DMS53 treated with DMSO at 0.1 percent for 48 hours (cell line): ENCODE results near the gene DDX5.

Experiments used
- DNase-seq: peaks from one replicate; lab custom pipeline; 2025; ENCODE audit not compliant: unreplicated experiment; lab: John Stamatoyannopoulos, UW

Gene DDX5

DNA sequence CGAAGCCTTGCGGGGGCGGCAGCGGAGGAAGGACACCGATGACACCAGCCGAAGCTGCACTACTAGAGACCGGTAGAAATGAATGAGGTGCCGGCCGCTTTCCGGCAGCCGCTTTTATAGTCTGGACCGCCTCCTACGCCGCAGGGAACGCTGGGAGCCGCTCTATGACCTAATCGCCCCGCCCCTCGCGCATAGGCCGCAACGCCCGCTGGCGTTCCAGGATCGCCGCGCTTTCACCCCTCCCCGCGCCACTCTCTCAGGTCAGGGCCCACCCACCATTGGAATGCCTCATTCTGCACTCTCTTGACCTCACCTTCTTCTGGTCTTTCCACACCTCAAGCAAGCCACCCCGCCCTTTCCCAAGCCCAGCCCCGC lies at the start of gene DDX5:
TSS of gene DDX5 (minus strand) at position 89 of the 375 bp plus-strand sequence. CDS start 170 bp downstream, outside the sequence.
- peak; percentile 88 for DNase-seq

DNA sequence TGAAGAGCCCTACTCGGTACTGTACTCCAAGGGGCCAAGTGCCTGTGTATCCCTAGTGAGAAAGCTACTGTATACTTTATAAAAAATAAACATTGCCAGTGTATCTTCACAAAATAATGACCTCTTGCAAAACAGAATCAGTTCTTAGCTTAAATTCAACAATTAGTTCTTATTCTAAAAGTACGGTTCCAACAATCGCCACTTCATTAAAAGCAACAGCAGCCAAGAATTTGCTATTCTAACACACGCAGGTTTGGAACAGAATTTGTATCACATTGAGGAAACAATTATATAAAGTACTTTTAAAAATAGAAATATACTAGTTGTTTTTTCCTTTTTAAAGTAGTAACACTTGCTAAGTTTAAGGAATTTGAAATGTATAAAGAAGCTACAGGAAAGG lies 49.2 kb upstream of the DDX5 start:
- no peak for DNase-seq

DNA sequence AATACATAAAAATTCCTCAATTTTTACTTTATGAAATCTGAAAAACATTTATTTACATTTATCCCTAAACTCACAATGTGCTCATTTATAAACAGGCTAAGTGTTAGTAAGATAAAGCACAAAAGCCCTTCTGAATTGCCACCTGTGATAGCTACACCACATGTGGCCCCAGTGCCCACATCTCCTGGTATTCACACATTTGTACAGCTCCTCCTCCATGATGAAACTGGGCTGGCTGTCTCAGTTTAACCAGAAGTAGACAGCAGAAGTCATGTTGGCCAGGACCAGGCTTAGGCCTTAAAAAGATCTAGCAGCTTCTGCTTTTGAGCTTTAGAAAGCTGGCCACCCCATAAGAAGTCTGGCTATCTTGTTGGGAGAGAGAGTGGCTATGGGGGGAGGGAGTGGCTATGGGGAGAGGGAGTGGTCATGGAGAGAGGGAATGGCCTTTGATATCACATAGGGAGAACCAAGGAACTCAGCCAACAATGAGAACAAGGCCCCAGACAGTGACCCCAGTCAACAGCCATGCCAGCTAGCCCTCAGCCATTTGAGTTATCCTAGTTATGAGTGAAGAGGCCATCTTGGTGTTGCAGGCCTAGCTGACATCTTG lies 48.0 kb upstream of the DDX5 start:
- DNase-seq, result no peak

DNA sequence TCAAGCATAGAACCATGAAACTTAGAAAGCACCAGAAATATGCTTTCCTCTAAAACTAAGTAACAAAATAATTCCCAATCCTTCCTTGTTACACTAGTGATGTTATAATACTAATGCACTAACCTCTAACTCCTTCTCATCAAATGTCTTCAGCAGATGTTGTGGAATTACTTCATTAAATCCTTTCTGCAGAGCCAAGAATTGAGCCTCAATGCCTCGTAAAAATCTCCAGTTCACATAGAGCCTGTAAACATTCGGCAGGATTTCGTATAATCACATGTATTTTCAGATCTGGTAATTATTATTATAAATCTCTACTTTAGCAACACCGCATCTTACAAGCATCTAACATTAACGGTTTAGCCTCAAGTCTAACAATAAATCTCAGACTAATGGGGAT lies 45.4 kb upstream of the DDX5 start:
- DNase-seq, result no peak

DNA sequence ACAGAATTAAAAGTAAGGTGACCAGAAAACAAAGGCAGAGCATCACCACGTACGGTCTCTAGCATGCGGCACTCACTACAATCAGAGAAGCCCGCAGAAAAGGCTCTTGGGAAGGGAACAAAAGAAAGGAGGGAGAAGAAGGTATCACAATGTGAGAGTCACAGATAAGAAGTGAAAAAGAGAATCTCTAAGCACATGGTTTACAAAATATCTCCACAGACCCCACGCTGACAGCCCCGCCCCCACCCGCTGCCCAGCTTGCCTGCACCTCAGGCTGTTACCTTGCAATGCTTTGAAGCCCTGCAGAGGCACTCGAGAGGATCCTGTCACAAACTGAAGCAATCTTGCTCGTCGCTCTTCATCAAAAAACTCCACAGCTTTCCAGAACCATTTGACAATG lies 41.2 kb upstream of the DDX5 start:
- DNase-seq, result no peak

DNA sequence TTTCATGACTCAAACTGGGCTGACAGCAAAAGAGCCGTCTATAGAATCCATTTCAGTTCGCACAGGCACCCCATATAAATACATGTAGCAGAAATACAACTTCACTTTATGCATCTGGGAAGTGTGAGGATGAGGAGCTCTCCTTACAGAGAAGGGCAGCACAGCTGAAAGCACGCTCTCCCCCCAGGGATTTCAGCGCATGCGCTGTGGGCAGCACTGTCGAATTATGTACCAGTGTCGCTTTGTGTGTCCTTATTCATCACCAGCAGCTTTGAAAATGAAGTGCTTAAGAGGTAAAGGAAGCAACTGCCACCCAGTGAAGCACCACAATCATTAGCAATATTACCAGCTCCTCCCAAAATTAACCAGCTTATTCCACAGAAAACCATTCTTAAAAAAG lies 40.6 kb upstream of the DDX5 start:
- no peak for DNase-seq

DNA sequence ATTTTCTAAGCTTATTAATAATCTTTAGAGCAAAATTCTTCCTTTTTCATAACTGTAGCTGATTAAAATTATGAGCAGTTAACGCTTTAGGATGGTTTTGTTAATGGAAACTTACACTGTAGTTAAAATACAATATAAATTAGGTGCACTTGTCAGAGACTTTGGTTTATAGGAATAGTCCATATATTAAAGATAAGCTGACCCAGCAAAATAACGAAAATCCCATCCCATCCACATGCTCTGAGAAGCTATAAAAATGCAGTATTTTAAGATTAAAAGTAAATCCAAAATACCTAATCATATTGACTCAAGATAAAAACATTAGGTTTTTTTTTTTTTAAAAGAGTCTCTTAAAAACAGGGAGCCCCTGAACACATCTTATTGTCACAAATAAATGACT lies 38.7 kb upstream of the DDX5 start:
- DNase-seq, result no peak

DNA sequence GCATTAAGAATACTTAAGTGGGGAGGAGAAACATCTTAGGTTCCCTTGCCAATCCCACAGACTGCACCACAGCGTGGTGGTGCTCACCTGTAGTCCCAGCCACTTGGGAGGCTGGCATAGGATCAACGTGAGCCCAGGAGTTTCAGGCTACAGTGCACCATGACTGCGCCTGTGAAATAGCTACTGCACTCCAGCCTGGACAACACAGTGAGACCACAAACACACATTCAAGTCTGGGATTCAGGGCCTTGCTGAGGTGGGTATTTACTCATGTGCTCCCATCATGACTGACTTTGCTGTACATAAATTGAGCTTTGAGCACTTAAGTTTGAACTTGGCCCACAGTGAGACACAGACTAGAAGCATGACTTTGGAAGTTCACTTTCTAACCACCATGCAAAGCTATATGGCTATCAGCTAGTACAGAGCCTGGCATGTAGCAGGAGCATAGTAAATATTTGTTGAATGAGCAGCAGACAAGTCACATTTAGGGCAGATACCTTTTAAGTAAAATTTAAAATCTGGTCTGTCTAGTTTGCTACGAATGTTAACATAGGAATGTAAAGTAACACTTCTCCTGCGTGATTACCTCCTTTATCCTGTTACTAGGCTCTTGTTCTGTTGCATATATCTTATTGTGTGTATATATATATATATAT lies 34.2 kb upstream of the DDX5 start:
- DNase-seq, result no peak

DNA sequence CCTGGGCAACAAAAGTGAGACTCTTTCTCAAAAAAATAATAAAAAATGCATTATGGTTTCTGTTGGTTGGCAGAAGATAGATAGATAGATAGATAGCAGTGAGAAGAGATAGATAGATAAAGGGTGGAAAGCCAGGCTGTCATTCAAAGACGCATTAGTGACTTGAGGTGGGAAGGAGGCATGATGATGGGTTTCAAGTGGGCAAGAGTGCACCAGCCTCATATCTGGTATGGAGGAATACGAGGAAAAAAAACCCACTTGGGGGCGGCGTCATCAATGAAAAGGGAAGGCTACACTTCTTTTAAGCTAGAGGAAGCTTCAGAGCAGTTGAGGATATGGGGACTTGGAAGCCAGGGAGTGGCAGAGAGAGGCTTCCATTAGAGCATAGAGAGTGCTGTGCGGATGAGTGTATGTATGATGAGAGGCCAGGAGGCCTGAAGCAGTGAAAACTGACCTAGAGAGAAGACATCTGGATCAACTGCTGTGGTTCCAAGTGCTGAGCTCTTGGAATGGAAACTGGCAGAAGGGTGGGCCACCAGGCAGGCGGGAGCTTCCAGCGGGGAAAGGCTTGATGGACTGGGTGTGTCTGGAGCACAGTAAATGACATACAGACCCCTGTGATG lies 32.5 kb upstream of the DDX5 start:
- DNase-seq, result no peak

DNA sequence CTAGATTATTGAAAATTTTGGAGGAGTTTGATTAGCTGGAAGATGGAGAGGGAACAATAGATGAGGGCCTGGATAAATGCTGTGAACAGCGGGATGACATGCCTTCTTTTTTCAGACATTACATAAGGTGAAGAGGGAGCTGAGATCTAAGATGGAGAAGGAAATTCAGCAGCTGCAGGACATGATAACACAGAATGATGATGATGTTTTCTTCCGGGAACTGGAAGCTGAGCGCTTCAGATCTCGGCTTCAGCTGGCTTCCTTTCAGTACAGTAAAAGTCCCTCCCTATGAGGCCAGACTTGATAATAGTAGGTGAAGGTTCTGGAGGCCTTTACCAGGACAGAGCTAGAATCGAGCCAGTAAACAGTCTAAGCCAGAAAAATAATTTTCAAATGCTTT lies 31.4 kb upstream of the DDX5 start:
- DNase-seq, result no peak

DNA sequence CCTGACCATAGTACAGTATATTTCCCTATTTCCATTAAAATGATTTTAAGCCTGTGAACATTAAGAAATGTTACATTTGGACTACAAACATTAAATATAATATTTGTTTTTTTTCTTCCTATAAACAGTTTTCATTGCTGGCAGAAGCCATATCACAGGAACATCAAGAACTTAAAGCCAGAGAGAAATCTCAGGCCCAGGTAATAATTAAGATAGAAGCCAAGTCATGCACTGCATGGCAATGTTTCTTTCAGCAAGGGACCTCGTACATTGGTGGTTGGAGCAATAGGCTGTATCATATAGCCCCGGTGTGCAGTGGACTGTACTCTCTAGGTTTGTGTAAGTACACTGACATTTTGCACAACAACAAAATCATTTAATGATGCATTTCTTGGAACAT lies 30.8 kb upstream of the DDX5 start:
- DNase-seq, result no peak

DNA sequence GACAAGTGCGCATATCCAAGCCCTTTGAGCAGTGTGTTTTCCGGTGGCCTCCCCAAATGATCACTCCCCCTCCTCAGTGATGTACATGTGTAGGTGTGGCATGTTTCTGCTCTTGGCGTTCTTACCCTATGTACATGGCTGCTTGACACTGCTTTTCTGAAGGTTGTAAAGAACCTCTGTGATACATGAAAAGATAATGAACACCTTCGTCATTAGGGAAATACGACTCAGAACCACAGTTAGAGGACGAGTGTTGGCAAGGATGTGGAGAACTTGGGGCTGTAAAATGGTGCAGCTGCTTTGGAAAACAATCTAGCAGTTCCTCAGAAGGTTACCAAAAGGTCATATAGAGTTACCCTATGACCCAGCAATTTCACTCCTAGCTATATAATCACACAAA lies 29.3 kb upstream of the DDX5 start:
- DNase-seq, result no peak

DNA sequence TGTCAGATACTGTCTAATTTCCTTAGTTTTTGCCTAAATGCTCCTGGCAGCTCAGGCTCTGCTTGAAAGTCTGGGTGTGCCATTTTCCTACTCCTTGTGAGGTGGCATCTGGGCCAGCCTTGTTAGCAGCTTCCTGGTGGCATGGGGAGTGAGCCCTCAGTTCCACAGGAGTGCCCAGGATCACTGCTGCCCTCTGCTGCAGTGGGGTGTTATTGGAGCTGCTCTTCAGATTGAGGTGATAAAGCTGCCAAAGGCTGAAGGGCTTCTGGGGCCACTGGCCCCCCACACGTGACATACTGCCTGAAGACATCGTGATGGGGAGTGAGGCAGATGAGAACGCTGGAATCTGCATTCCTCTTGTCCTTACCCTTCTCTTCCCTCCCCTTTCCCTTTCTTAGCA lies 28.1 kb upstream of the DDX5 start:
- DNase-seq, result no peak

DNA sequence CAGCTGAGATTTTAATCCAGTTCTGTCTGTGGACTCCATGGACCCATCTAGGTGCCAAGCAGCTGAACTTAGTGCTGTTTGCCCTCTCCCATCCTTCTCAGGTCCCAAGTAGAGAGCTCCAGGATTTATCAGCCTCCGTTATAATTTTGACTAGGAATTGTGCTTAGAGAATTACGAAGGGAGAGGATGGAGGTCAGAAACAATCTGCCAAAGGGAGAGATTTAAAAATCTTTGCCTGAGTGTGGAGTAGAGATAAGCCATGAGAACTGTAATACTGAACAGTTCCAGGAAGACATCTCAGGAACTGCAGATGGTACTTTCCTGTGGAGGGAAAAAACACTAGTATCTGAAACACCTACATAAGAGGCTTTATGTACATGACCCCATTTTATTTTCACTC lies 27.7 kb upstream of the DDX5 start:
- DNase-seq, result no peak

DNA sequence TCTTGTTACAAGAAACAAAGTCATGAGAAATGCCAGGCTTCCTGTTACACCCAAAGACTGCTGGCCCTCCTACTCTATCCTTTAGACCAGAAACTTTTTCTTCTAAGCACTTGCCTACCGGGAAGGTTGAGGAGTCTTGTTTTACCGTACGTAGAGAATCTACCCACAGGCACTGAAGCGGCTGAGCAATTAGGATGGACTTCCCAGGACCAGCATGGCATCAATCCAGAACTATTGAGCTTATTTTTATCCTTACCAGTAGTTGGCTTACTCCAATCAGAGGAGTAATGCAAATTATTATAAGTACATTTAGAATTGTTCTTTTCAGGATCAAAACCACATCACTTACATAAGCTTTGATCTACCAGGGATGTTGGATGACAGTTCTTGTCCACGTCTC lies 26.3 kb upstream of the DDX5 start:
- no peak for DNase-seq

DNA sequence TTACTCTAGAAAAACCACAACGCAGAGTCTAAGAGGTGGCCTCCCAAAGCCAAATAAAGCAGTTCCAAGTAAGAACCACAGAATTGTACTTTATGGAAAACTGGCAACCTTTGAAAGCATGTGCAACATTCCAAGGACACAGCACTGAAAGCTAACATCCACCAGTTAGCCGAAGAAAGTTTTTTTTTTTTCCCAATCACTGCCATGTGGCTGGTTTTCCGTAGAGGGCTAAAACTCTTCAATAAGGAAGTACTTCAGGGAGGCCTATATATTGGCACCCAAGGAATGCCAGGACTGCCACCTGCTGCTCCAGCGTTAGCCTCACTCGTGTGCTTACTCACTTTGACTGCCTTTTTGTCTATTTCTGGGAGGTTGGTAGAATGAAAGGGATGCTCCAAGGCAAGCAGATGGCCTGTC lies 25.9 kb upstream of the DDX5 start:
- no peak for DNase-seq

DNA sequence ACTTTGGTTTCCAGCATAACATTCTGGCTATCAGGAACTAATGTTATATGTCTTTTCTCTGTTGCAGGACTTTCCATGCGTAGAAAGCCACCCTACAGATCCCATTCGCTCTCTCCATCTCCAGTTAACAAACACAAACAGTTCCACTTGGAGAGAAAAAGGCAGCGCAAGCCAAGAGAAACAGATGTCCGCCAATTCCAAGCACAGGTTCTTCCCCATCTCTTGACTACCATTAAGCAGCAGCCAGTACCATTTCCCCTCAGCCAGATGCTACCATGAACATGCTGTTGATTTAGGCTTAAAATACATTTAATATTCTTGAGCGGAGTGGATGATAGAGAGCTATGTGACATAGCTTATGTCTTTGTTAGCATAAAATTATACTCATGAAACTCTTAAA lies 23.1 kb upstream of the DDX5 start:
- DNase-seq, result no peak

DNA sequence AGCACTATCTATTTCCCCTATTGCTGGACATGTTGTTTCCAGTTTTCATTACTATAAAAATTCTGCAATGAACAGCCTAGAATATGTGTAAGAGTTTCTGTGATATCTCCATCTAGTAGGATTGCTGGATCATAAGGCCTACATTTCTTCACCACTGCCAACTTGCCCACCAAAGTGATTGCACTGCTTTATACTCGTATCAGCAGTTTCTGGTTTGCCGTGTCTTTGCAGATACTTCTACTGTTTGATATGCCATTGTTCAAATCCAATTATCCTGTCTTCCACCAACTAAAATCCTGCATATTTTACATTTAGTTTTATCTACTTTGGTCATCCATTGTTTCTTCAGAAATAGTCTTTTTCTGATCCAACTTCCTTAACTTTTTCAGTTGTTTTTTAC lies 21.8 kb upstream of the DDX5 start:
- DNase-seq, result no peak

DNA sequence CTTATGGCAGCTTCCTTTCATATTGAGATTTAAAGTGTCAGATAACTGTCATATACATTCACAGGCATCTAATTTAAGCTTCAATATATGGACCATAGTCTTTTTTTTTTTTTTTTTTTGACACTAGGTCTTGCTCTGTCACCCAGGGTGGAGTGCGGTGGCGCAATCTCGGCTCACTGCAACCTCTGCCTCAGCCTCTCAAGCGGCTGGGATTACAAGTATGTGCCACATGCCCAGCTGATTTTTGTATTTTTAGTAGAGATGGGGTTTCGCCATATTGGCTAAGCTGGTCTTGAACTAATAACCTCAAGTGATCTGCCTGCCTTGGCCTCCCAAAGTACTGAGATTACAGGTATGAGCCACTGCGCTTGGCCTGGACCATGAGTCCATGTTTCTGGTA lies 14.3 kb upstream of the DDX5 start:
- no peak for DNase-seq

DNA sequence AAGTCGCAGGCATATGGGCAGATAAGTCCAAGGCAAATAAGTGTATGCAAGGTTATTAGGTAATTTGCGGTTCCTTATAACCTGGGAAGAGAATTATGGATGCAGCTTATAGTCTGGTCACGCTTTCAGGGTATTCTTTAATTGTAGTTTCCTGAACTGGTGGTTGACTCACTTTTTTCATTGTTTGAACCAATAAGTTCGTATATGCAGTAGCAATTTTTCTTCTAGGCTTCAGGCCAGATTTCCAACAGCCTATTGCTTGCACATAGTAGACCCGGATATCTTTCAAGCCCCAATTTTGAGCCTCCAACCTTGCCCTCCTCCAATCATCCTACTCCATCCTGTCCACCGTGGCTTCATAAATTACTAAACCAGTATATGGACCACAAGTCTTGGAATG lies 13.5 kb upstream of the DDX5 start:
- DNase-seq, result no peak

DNA sequence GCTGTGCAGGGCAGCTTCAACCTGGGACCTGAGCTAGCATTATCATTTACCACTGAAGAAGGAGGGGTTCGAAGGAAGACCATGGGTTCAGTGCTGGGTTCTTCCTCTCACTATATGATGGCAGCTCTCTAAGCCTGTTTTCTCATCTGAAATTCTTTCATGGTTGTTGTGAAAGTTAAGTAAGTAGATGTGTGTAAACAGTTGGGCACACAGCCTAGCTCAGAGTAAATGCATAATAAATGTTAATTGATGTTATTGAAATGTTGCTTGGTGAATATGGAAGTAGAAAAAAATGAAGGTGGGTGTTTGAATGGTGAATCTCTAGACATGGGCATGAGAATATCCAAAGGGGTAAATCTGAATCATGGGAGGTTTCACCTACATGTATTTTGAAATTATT lies 9.7 kb upstream of the DDX5 start:
- no peak for DNase-seq

DNA sequence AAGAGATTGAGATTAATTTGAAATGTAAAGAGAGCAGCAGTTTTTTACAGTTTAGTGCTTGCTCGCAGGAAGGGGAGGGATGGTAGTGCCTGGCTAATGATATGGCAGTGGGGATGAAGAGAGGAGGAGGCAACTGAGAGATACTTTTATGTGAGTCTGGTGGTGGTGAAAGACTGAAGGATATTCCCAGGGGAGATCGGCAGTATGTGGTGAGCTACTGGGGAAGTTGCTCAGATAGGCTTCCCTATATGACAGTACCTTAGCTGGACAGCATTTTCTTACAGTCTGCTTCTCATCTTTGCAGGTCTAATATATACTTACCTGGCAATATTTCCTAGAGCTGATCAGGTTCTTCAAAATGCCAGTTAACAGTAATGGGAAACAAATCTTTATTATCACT lies 9.3 kb upstream of the DDX5 start:
- DNase-seq, result no peak

DNA sequence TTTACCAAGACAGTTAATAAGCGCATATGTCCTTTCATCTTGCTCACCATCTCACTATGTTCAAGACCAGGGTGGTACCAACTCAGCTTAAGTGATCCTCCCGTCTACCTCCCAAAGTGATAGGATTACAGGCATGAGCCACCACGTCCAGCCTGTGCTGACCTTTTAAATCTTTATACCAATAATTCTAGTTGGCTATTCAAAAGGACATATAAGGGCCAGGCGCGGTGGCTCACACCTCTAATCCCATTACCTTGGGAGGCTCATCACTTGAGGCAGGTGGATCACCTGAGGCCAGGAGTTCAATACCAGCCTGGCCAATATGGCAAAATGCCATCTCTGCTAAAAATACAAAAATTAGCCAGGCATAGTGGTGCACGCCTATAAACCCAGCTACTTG lies 3.1 kb upstream of the DDX5 start:
- DNase-seq, result no peak
